Lung (tissue), 12 donors: ENCODE measurements around the gene DNER. TPM values are rescaled to one million over a fixed set of nuclear protein-coding genes. Genes with fewer than 3 reads are reported as not detected.

Experiments used
- ATAC-seq: fragments of 200-7000 bp; cut with Tn5 transposase; one replicate; pipeline ENCODE4 v1.9.1; 2020; ENCODE audit warnings: moderate number of reproducible peaks; ENCODE audit not compliant: insufficient read depth, low FRiP score
- DNase-seq, 3 donors: peaks; one replicate each; pipeline ENCODE4 v3.0.0-alpha.2; 2013 to 2017
- H3K27ac ChIP-seq, 2 donors: one replicate each; pipeline ENCODE4 v1.5.1; 2013; ENCODE audit warnings: mild to moderate bottlenecking in 2 of 2, moderate library complexity in 2 of 2, control low read depth in 1 of 2, inconsistent platforms in 1 of 2, low read depth in 1 of 2, low read length in 1 of 2
- H3K27me3 ChIP-seq, 3 donors: one replicate each; pipeline ENCODE4 v1.5.1; 2013; ENCODE audit warnings: low read length in 2 of 3; ENCODE audit not compliant: control insufficient read depth in 3 of 3, insufficient read depth in 3 of 3
- H3K36me3 ChIP-seq, 4 donors: one replicate each; pipeline ENCODE4 v1.5.1; 2013; ENCODE audit warnings: low read length in 4 of 4, mild to moderate bottlenecking in 1 of 4, moderate library complexity in 1 of 4; ENCODE audit not compliant: control insufficient read depth in 4 of 4, insufficient read depth in 4 of 4
- H3K4me1 ChIP-seq, 5 donors: one replicate each; pipeline ENCODE4 v1.5.1; 2013; ENCODE audit warnings: low read length in 5 of 5, mild to moderate bottlenecking in 2 of 5, moderate library complexity in 1 of 5; ENCODE audit not compliant: control insufficient read depth in 5 of 5, insufficient read depth in 5 of 5
- H3K4me3 ChIP-seq: one replicate; pipeline ENCODE4 v1.5.1; 2013; ENCODE audit warnings: mild to moderate bottlenecking, control low read depth, moderate library complexity
- H3K9ac ChIP-seq, 2 donors: one replicate each; pipeline ENCODE4 v1.5.1; 2013; ENCODE audit warnings: low read length in 2 of 2, control low read depth in 1 of 2; ENCODE audit not compliant: insufficient read depth in 1 of 2
- H3K9me3 ChIP-seq, 4 donors: one replicate each; pipeline ENCODE4 v1.5.1; 2013; ENCODE audit warnings: low read length in 3 of 4, mild to moderate bottlenecking in 1 of 4, moderate library complexity in 1 of 4; ENCODE audit not compliant: control insufficient read depth in 4 of 4, insufficient read depth in 3 of 4
- CTCF ChIP-seq: IDR thresholded peaks from 2 replicates; pipeline ENCODE4 v1.5.1; 2012; ENCODE audit warnings: mild to moderate bottlenecking; ENCODE audit errors: control extremely low read depth, extremely low read depth
- WGBS, 2 donors: extraction: QIAGEN DNeasy Blood & Tissue Kit; methylation state at CpG; one replicate each; pipeline ENCODE4 v1.1.7; 2013; 5-methylcytosine and 5-hydroxymethylcytosine counted together
- polyA plus RNA-seq, 2 donors: library from polyadenylated mRNA; stranded (reverse); fragments of 200-250 nt; gene quantifications; one replicate each; pipeline ENCODE4 v1.2.1, GENCODE V29; 2013
- total RNA-seq, 2 donors: library from RNA; depleted of rRNA in 1 of 2; stranded (reverse); fragments of >200 nt in 1 of 2; gene quantifications; one replicate each; pipeline ENCODE4 v1.2.1, GENCODE V29; 2014 to 2021
- donor health status: control.
- donor health status: control.
- donor health status: Bipolar disorder and iron deficiency.
- donor health status: healthy.
- donor health status: DM: yes; HTN: yes; CAD: no.

Gene DNER
- total and polyA plus RNA-seq, 4 donors, result 0.63 to 5.8 (median 3.3) TPM

GRCh38 chr2:229612384-229612971, 101.9 kb downstream of the DNER start:
- ATAC-seq, result no peak
- no peak overlapping the region for H3K27ac ChIP-seq
- no peaks in the 10 kb centered on the region for H3K27me3 ChIP-seq
- no peaks in the 10 kb centered on the region for H3K36me3 ChIP-seq
- H3K4me3 ChIP-seq, result no peak overlapping the region
- no peak overlapping the region for H3K9ac ChIP-seq
- TF ChIP-seq CTCF, result no peak
- no peaks in the 10 kb centered on the region for H3K9me3 ChIP-seq
- DNase-seq, result no peak
- no peaks in the 10 kb centered on the region for H3K4me1 ChIP-seq
- WGBS, 2 donors, result 82 to 87% methylated on average over 7 of the region's 7 CpGs

- no peak for ATAC-seq
- no peak for TF ChIP-seq CTCF
- peaks cover 0 to 1% (median 0%) of the 10 kb centered on the region in 4 donors for H3K9me3 ChIP-seq
- no peaks in the 10 kb centered on the region for H3K4me1 ChIP-seq
- no peak overlapping the region for H3K9ac ChIP-seq
- 78 to 84% methylated on average over 2 of the region's 2 CpGs for WGBS, 2 donors
- no peak for DNase-seq
- no peak overlapping the region for H3K27ac ChIP-seq
- H3K36me3 ChIP-seq, result no peaks in the 10 kb centered on the region
- no peaks in the 10 kb centered on the region for H3K27me3 ChIP-seq
- no peak overlapping the region for H3K4me3 ChIP-seq
Observed at GRCh38 chr2:229611360-229611759, 103.0 kb downstream of the DNER start.

GRCh38 chr2:229610872-229611271, 103.5 kb downstream of the DNER start:
- WGBS, 2 donors, result 48 to 49% methylated on average over 2 of the region's 2 CpGs
- DNase-seq, result peak in 1 of 3 donors; percentile 6
- Histone ChIP-seq H3K4me3 (no peak overlapping the region), H3K36me3 (no peaks in the 10 kb centered on the region), H3K4me1 (no peaks in the 10 kb centered on the region), H3K9me3 (peaks cover 0 to 1% (median 0%) of the 10 kb centered on the region in 4 donors), H3K27ac (no peak overlapping the region), H3K27me3 (no peaks in the 10 kb centered on the region), H3K9ac (no peak overlapping the region)
- ATAC-seq, result no peak
- no peak for TF ChIP-seq CTCF

- Histone ChIP-seq H3K9ac (no peak overlapping the region), H3K4me1 (no peaks in the 10 kb centered on the region), H3K36me3 (no peaks in the 10 kb centered on the region), H3K9me3 (peaks cover 0 to 1% (median 0%) of the 10 kb centered on the region in 4 donors), H3K27ac (no peak overlapping the region), H3K27me3 (no peaks in the 10 kb centered on the region), H3K4me3 (no peak overlapping the region)
- ATAC-seq (no peak), DNase-seq (no peak)
- WGBS, 2 donors, result 94 to 96% methylated on average over 12 of the region's 12 CpGs
- no peak for TF ChIP-seq CTCF
Observed at GRCh38 chr2:229610333-229610732, 104.0 kb downstream of the DNER start.
